ENCODE data around the gene WDFY4. TPM values are rescaled to one million over a fixed set of nuclear protein-coding genes. Genes with fewer than 3 reads are reported as not detected.

Gene WDFY4
- polyA plus RNA-seq, 1 of the 3 experiments (the other 2 are of a cell fraction) = not detected

DNA sequence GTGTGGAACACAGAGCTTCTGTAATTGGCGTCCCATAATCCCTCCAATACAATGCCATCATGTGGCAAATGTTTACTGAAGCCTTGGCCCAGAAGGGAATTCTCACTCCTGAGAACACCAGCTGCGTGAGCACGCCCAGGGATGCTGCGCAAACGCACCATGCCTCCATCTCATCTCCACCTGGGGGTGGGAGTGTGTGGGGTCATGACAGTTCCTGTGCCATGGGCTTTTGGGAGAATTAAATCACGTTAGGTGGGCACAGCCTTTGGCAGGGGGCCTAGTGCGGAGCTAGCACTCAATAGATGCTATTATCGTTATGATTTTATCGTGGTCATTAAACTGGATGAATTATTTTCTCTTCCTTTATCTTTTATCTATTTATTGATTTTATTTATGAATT, 15.8 kb downstream of the WDFY4 start:
- DNase-seq = no peak
- H3K9ac ChIP-seq = no peak overlapping the region
- ChIA-PET CTCF (no interaction called here), POLR2A (no interaction called here)
- no peaks in the 10 kb centered on the region for H3K36me3 ChIP-seq (replicated peaks in 1 of 2; ENCODE audit: control insufficient read depth in 1 of 2, insufficient read depth in 2 of 2, low read length in 1 of 2)
- H3K27ac ChIP-seq (ENCODE audit: low read depth in 2 of 2, low read length in 1 of 2) = no peak overlapping the region
- TF ChIP-seq RCOR1 (IDR thresholded peaks at IDR 0.05; ENCODE audit: low read length) (no peak), POLR2AphosphoS5 (IDR thresholded peaks at IDR 0.05; ENCODE audit: low read depth, low read length) (no peak), SMC3 (IDR thresholded peaks at IDR 0.05; ENCODE audit: low read depth, low read length) (no peak), TCF12 (IDR thresholded peaks at IDR 0.05) (no peak), JUND (IDR thresholded peaks at IDR 0.05) (no peak), SIN3A (IDR thresholded peaks at IDR 0.05; ENCODE audit: borderline replicate concordance, low read depth, low read length) (no peak), NFIC (IDR thresholded peaks at IDR 0.05; ENCODE audit: borderline replicate concordance) (no peak), RXRA (IDR thresholded peaks at IDR 0.05; ENCODE audit: borderline replicate concordance, low read depth) (no peak), FOSL2 (IDR thresholded peaks at IDR 0.05; ENCODE audit: borderline replicate concordance, low read depth) (no peak), TAF1 (IDR thresholded peaks at IDR 0.05; ENCODE audit: borderline replicate concordance, low read depth, low read length) (no peak), YY1 (IDR thresholded peaks at IDR 0.05; ENCODE audit: low read depth) (no peak)
- TF ChIP-seq, protein P1, sequence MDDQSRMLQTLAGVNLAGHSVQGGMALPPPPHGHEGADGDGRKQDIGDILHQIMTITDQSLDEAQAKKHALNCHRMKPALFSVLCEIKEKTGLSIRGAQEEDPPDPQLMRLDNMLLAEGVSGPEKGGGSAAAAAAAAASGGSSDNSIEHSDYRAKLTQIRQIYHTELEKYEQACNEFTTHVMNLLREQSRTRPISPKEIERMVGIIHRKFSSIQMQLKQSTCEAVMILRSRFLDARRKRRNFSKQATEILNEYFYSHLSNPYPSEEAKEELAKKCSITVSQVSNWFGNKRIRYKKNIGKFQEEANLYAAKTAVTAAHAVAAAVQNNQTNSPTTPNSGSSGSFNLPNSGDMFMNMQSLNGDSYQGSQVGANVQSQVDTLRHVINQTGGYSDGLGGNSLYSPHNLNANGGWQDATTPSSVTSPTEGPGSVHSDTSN (IDR thresholded peaks at IDR 0.05) = no peak
- TF ChIP-seq, protein P2, sequence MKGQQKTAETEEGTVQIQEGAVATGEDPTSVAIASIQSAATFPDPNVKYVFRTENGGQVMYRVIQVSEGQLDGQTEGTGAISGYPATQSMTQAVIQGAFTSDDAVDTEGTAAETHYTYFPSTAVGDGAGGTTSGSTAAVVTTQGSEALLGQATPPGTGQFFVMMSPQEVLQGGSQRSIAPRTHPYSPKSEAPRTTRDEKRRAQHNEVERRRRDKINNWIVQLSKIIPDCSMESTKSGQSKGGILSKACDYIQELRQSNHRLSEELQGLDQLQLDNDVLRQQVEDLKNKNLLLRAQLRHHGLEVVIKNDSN (IDR thresholded peaks at IDR 0.05; ENCODE audit: borderline replicate concordance, low read depth) = no peak
- no peaks in the 10 kb centered on the region for H3K79me2 ChIP-seq (ENCODE audit: insufficient read depth)
- WGBS (ENCODE audit: low lambda C conversion rate) = 59% methylated on average over 9 of the region's 9 CpGs
- no peaks in the 10 kb centered on the region for H3F3A ChIP-seq (replicated peaks; ENCODE audit: insufficient read depth)
- H4K20me1 ChIP-seq (ENCODE audit: insufficient read depth) = no peaks in the 10 kb centered on the region
- no peak overlapping the region for H3K4me3 ChIP-seq (ENCODE audit: low read depth in 2 of 2, low read length in 1 of 2)
- no peaks in the 10 kb centered on the region for H3K9me3 ChIP-seq
- H2AFZ ChIP-seq (ENCODE audit: low read depth) = no peak overlapping the region
- no peaks in the 10 kb centered on the region for H3K9me2 ChIP-seq
- no peak overlapping the region for H3K4me2 ChIP-seq
- peaks cover 0 to 8% of the 10 kb centered on the region in 2 experiments; a peak in 1 of 4 replicates for H3K4me1 ChIP-seq (ENCODE audit: control insufficient read depth in 1 of 2, insufficient read depth in 2 of 2, low read depth in 1 of 2, low read length in 1 of 2)
- no peaks in the 10 kb centered on the region for H3K27me3 ChIP-seq (ENCODE audit: insufficient read depth)

DNA sequence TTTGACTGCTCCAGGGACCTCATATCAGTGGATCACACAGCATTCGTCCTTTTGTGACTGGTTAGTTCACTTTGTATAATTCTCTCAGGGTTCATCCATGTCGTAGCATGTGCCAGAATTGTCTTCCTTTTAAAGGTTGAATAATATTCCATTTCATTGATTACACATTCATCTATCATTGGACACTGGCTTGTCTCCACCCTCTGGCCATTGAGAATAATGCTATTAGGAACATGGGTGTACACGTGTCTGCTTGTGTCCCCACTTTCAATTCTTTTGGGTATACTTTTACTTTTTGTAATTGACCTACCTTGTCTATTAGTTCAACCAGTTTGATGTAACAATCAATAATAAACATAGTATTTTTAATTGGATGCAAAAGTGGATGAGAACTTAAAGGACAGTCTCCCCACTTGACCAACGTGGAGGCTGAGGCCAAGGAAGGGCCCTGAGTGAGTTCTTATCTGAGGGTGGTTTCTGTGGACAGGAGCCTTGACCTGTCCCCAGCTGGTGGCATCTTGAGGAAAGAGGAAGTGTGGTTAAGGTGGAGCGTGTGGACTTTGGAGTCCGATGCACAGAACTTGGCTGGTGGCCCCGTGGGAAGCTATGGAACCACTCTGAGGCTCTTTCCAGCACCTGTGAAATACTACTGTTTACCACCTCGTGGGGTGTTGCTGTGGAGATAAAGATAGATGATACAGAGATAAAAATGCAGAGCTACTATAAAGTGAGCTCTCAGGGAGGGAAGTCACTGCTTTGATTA, 16.6 kb downstream of the WDFY4 start:
- Histone ChIP-seq H3K4me1 (ENCODE audit: control insufficient read depth in 1 of 2, insufficient read depth in 2 of 2, low read depth in 1 of 2, low read length in 1 of 2) (peaks cover 0 to 8% of the 10 kb centered on the region in 2 experiments; a peak in 1 of 4 replicates), H2AFZ (ENCODE audit: low read depth) (no peak overlapping the region), H3K9ac (no peak overlapping the region), H3K27ac (ENCODE audit: low read depth in 2 of 2, low read length in 1 of 2) (no peak overlapping the region), H3K4me2 (no peak overlapping the region), H3K9me3 (no peaks in the 10 kb centered on the region), H4K20me1 (ENCODE audit: insufficient read depth) (no peaks in the 10 kb centered on the region), H3K36me3 (replicated peaks in 1 of 2; ENCODE audit: control insufficient read depth in 1 of 2, insufficient read depth in 2 of 2, low read length in 1 of 2) (no peaks in the 10 kb centered on the region), H3F3A (replicated peaks; ENCODE audit: insufficient read depth) (no peaks in the 10 kb centered on the region), H3K9me2 (no peaks in the 10 kb centered on the region), H3K27me3 (ENCODE audit: insufficient read depth) (no peaks in the 10 kb centered on the region), H3K4me3 (ENCODE audit: low read depth in 2 of 2, low read length in 1 of 2) (no peak overlapping the region), H3K79me2 (ENCODE audit: insufficient read depth) (no peaks in the 10 kb centered on the region)
- DNase-seq = no peak
- CTCF ChIA-PET = interaction anchor here (0.8 to 0.9 kb wide), 2 partner anchors 16 to 43 kb away, joined by 3 read pairs; no protein-coding TSS in a partner anchor
- POLR2A ChIA-PET = no interaction called here
- 12% methylated on average over 8 of the region's 8 CpGs for WGBS (ENCODE audit: low lambda C conversion rate)
- TF ChIP-seq, protein P3, sequence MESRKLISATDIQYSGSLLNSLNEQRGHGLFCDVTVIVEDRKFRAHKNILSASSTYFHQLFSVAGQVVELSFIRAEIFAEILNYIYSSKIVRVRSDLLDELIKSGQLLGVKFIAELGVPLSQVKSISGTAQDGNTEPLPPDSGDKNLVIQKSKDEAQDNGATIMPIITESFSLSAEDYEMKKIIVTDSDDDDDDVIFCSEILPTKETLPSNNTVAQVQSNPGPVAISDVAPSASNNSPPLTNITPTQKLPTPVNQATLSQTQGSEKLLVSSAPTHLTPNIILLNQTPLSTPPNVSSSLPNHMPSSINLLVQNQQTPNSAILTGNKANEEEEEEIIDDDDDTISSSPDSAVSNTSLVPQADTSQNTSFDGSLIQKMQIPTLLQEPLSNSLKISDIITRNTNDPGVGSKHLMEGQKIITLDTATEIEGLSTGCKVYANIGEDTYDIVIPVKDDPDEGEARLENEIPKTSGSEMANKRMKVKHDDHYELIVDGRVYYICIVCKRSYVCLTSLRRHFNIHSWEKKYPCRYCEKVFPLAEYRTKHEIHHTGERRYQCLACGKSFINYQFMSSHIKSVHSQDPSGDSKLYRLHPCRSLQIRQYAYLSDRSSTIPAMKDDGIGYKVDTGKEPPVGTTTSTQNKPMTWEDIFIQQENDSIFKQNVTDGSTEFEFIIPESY (IDR thresholded peaks at IDR 0.05; ENCODE audit: borderline replicate concordance, low read depth) = no peak
- no peak for TF ChIP-seq EP300 (IDR thresholded peaks at IDR 0.05; ENCODE audit: borderline replicate concordance in 1 of 2, low read depth in 1 of 2, low read length in 1 of 2)
- no peak for TF ChIP-seq FOXJ3 (CRISPR knock-in tag; IDR thresholded peaks at IDR 0.05)
- TF ChIP-seq TEAD4 (IDR thresholded peaks at IDR 0.05; ENCODE audit: borderline replicate concordance, insufficient read depth) = no peak
- TF ChIP-seq, protein P4, sequence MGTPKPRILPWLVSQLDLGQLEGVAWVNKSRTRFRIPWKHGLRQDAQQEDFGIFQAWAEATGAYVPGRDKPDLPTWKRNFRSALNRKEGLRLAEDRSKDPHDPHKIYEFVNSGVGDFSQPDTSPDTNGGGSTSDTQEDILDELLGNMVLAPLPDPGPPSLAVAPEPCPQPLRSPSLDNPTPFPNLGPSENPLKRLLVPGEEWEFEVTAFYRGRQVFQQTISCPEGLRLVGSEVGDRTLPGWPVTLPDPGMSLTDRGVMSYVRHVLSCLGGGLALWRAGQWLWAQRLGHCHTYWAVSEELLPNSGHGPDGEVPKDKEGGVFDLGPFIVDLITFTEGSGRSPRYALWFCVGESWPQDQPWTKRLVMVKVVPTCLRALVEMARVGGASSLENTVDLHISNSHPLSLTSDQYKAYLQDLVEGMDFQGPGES (IDR thresholded peaks at IDR 0.05; ENCODE audit: low read depth, low read length) = no peak
- no peak for TF ChIP-seq SIN3A (IDR thresholded peaks at IDR 0.05; ENCODE audit: borderline replicate concordance, low read depth, low read length)
- no peak for TF ChIP-seq GATA2 (CRISPR knock-in tag; IDR thresholded peaks at IDR 0.05)
- TF ChIP-seq SMC3 (IDR thresholded peaks at IDR 0.05; ENCODE audit: low read depth, low read length) = no peak
- TF ChIP-seq FOSL2 (IDR thresholded peaks at IDR 0.05; ENCODE audit: borderline replicate concordance, low read depth) = no peak
- TF ChIP-seq CHD2 (IDR thresholded peaks at IDR 0.05; ENCODE audit: low read length, partially characterized antibody) = no peak
- no peak for TF ChIP-seq TAF1 (IDR thresholded peaks at IDR 0.05; ENCODE audit: borderline replicate concordance, low read depth, low read length)
- TF ChIP-seq MXI1 (IDR thresholded peaks at IDR 0.05; ENCODE audit: low read depth, low read length) = no peak
- no peak for TF ChIP-seq NRF1 (IDR thresholded peaks at IDR 0.05; ENCODE audit: low read depth, low read length)
- TF ChIP-seq EZH2phosphoT487 (IDR thresholded peaks at IDR 0.05; ENCODE audit: borderline replicate concordance, low read depth) = no peak
- TF ChIP-seq TCF12 (IDR thresholded peaks at IDR 0.05) = no peak
- TF ChIP-seq ELF1 (IDR thresholded peaks at IDR 0.05) = no peak
